MM.1S (cell line): ENCODE measurements around the gene HRG.

Source experiments
- DNase-seq: peaks from one replicate; pipeline ENCODE4 v3.0.0-alpha.2; 2015
- H2AFZ ChIP-seq: fragments of 300-600 bp; sonication (generic); 2 replicates; pipeline ENCODE4 v1.6.0; 2016; ENCODE audit warnings: antibody characterized with exemption, low read length
- H3F3A ChIP-seq: fragments of 300-600 bp; sonication (generic); 2 replicates; pipeline ENCODE4 v1.6.1; 2016; ENCODE audit warnings: mild to moderate bottlenecking, antibody characterized with exemption, low read length, moderate library complexity, mixed read lengths; ENCODE audit not compliant: insufficient read depth
- H3K27ac ChIP-seq: fragments of 300-600 bp; sonication (generic); 2 replicates; pipeline ENCODE4 v1.5.1; 2016; ENCODE audit warnings: mild to moderate bottlenecking, low read length
- H3K27me3 ChIP-seq: fragments of 300-600 bp; sonication (generic); replicated peaks from 2 replicates; pipeline ENCODE4 v1.6.0; 2016; ENCODE audit warnings: low read length; ENCODE audit not compliant: insufficient read depth
- H3K36me3 ChIP-seq: fragments of 300-600 bp; sonication (generic); replicated peaks from 2 replicates; pipeline ENCODE4 v1.6.1; 2016; ENCODE audit warnings: mild to moderate bottlenecking, low read length, mixed read lengths; ENCODE audit not compliant: insufficient read depth
- H3K4me1 ChIP-seq: fragments of 300-600 bp; sonication (generic); 2 replicates; pipeline ENCODE4 v1.6.1; 2016; ENCODE audit warnings: low read length, mixed read lengths
- H3K4me2 ChIP-seq: fragments of 300-600 bp; sonication (generic); 2 replicates; pipeline ENCODE4 v1.6.0; 2016; ENCODE audit warnings: low read depth, low read length
- H3K4me3 ChIP-seq: fragments of 300-600 bp; sonication (generic); 2 replicates; pipeline ENCODE4 v1.5.1; 2016; ENCODE audit warnings: low read length, mixed read lengths
- H3K79me2 ChIP-seq: fragments of 300-600 bp; sonication (generic); 2 replicates; pipeline ENCODE4 v1.6.1; 2016; ENCODE audit warnings: mixed run types, low read length, mixed read lengths
- H3K9ac ChIP-seq: fragments of 300-600 bp; sonication (generic); 2 replicates; pipeline ENCODE4 v1.6.1; 2016; ENCODE audit warnings: low read length, mixed read lengths
- H3K9me2 ChIP-seq: fragments of 300-600 bp; sonication (generic); replicated peaks from 2 replicates; pipeline ENCODE4 v1.6.1; 2016; ENCODE audit warnings: mild to moderate bottlenecking, low read length, mixed read lengths; ENCODE audit not compliant: insufficient read depth
- H3K9me3 ChIP-seq: fragments of 300-600 bp; sonication (generic); replicated peaks from 2 replicates; pipeline ENCODE4 v1.6.1; 2016; ENCODE audit warnings: mild to moderate bottlenecking, low read length, mixed read lengths; ENCODE audit not compliant: insufficient read depth
- H4K20me1 ChIP-seq: fragments of 300-600 bp; sonication (generic); 2 replicates; pipeline ENCODE4 v1.6.1; 2016; ENCODE audit warnings: mild to moderate bottlenecking, low read length, moderate library complexity, mixed read lengths; ENCODE audit not compliant: insufficient read depth
- CTCF ChIP-seq: fragments of 300-600 bp; sonication (generic); IDR thresholded peaks from 2 replicates; pipeline ENCODE4 v1.5.1; 2016; ENCODE audit warnings: antibody characterized with exemption, low read length, mixed read lengths
- EZH2 ChIP-seq: fragments of 300-600 bp; sonication (generic); optimal IDR thresholded peaks from 2 replicates; pipeline ENCODE3; 2017; ENCODE audit warnings: low read depth, mild to moderate bottlenecking, antibody characterized with exemption, low read length, mixed read lengths
- EZH2phosphoT487 ChIP-seq: fragments of 300-600 bp; sonication (generic); IDR thresholded peaks from 2 replicates; pipeline ENCODE4 v1.6.1; 2018; ENCODE audit warnings: antibody characterized with exemption, low read length

The HRG gene

GRCh38 chr3:186663361-186664118 is 2.3 kb upstream of the HRG start:
- no peak for DNase-seq
- H3K4me1 ChIP-seq: no peaks in the 10 kb centered on the region
- no peaks in the 10 kb centered on the region for H4K20me1 ChIP-seq
- no peaks in the 10 kb centered on the region for H3K36me3 ChIP-seq
- H3K4me2 ChIP-seq: no peak overlapping the region
- TF ChIP-seq EZH2 (no peak), CTCF (no peak), EZH2phosphoT487 (no peak)
- H3K79me2 ChIP-seq: no peaks in the 10 kb centered on the region
- no peaks in the 10 kb centered on the region for H3K27me3 ChIP-seq
- H3K4me3 ChIP-seq: no peak overlapping the region
- H3K9me2 ChIP-seq: no peaks in the 10 kb centered on the region
- no peak overlapping the region for H3K9ac ChIP-seq
- H2AFZ ChIP-seq: no peak overlapping the region
- no peak overlapping the region for H3K27ac ChIP-seq
- H3F3A ChIP-seq: no peaks in the 10 kb centered on the region
- no peaks in the 10 kb centered on the region for H3K9me3 ChIP-seq

- H3K4me2 ChIP-seq: no peak overlapping the region
- no peaks in the 10 kb centered on the region for H3K79me2 ChIP-seq
Measured at GRCh38 chr3:186664119-186664495, 1.7 kb upstream of the HRG start.

GRCh38 chr3:186664506-186664905 is 1.3 kb upstream of the HRG start:
- no peak overlapping the region for H2AFZ ChIP-seq
- DNase-seq: no peak
- peaks cover 2% of the 10 kb centered on the region; the same call in 1 of the 2 replicates for H3F3A ChIP-seq
- H3K4me1 ChIP-seq: peaks cover 7% of the 10 kb centered on the region
- no peaks in the 10 kb centered on the region for H3K9me2 ChIP-seq
- H4K20me1 ChIP-seq: no peaks in the 10 kb centered on the region
- no peak overlapping the region for H3K4me2 ChIP-seq
- H3K27me3 ChIP-seq: no peaks in the 10 kb centered on the region
- no peaks in the 10 kb centered on the region for H3K79me2 ChIP-seq
- TF ChIP-seq EZH2phosphoT487 (no peak), CTCF (no peak), EZH2 (no peak)
- H3K9ac ChIP-seq: no peak overlapping the region
- no peaks in the 10 kb centered on the region for H3K9me3 ChIP-seq
- H3K36me3 ChIP-seq: no peaks in the 10 kb centered on the region
- no peak overlapping the region for H3K4me3 ChIP-seq
- no peak overlapping the region for H3K27ac ChIP-seq

More at GRCh38 chr3:186664119-186664495, 1.7 kb upstream of the HRG start:
- no peak for DNase-seq
- Histone ChIP-seq H3K27me3 (no peaks in the 10 kb centered on the region), H3K27ac (no peak overlapping the region), H4K20me1 (no peaks in the 10 kb centered on the region), H3K36me3 (no peaks in the 10 kb centered on the region), H3K4me3 (no peak overlapping the region), H3K9ac (no peak overlapping the region), H2AFZ (no peak overlapping the region), H3F3A (no peaks in the 10 kb centered on the region), H3K9me3 (no peaks in the 10 kb centered on the region), H3K9me2 (no peaks in the 10 kb centered on the region), H3K4me1 (peaks cover 3% of the 10 kb centered on the region)
- TF ChIP-seq EZH2: no peak
- TF ChIP-seq CTCF: no peak
- no peak for TF ChIP-seq EZH2phosphoT487
